HuH-7.5 (cell line): ENCODE results near the gene MUC12.
"Not testable (repeated sequence)": the region's sequence is repeated elsewhere in the genome, so short reads cannot be mapped to it uniquely, and the experiment has no call there.

Experiments used
- DNase-seq: peaks from one replicate; pipeline ENCODE4 v3.0.0; 2011; ENCODE audit warnings: low spot score

Gene MUC12, protein sequence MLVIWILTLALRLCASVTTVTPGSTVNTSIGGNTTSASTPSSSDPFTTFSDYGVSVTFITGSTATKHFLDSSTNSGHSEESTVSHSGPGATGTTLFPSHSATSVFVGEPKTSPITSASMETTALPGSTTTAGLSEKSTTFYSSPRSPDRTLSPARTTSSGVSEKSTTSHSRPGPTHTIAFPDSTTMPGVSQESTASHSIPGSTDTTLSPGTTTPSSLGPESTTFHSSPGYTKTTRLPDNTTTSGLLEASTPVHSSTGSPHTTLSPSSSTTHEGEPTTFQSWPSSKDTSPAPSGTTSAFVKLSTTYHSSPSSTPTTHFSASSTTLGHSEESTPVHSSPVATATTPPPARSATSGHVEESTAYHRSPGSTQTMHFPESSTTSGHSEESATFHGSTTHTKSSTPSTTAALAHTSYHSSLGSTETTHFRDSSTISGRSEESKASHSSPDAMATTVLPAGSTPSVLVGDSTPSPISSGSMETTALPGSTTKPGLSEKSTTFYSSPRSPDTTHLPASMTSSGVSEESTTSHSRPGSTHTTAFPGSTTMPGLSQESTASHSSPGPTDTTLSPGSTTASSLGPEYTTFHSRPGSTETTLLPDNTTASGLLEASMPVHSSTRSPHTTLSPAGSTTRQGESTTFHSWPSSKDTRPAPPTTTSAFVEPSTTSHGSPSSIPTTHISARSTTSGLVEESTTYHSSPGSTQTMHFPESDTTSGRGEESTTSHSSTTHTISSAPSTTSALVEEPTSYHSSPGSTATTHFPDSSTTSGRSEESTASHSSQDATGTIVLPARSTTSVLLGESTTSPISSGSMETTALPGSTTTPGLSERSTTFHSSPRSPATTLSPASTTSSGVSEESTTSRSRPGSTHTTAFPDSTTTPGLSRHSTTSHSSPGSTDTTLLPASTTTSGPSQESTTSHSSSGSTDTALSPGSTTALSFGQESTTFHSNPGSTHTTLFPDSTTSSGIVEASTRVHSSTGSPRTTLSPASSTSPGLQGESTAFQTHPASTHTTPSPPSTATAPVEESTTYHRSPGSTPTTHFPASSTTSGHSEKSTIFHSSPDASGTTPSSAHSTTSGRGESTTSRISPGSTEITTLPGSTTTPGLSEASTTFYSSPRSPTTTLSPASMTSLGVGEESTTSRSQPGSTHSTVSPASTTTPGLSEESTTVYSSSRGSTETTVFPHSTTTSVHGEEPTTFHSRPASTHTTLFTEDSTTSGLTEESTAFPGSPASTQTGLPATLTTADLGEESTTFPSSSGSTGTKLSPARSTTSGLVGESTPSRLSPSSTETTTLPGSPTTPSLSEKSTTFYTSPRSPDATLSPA (N-terminal part only)

DNA sequence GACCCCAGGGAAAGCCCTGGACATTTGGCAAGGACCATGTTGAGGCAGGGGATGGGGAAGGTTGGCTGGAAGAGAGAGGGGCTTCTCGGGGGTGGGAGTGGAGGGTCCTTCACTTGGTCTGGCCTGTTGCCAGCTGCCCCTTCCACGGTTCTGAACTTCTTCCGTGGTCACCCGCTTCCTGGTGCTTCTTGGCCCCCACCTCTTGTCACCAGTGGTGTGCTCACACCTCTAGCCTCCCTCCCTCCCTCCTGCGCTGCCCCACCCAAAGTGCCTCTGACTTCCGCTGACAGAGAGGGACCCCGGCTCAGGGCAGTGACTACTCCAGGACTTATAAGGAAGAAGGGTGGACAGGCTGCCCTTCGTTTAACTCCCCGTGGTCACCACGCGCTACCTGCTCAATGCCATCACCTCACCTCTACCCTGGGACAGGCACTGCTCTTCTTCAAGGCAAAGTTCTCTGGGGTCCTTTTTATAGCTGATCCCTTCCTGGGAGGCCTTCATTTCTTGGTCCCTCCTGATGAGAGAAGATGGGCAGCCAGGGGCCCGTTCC lies at the start of gene MUC12:
TSS of gene MUC12 (plus strand) at position 500 of the 550 bp plus-strand sequence. CDS start 58 bp downstream, outside the sequence.
- DNase-seq: no peak

DNA sequence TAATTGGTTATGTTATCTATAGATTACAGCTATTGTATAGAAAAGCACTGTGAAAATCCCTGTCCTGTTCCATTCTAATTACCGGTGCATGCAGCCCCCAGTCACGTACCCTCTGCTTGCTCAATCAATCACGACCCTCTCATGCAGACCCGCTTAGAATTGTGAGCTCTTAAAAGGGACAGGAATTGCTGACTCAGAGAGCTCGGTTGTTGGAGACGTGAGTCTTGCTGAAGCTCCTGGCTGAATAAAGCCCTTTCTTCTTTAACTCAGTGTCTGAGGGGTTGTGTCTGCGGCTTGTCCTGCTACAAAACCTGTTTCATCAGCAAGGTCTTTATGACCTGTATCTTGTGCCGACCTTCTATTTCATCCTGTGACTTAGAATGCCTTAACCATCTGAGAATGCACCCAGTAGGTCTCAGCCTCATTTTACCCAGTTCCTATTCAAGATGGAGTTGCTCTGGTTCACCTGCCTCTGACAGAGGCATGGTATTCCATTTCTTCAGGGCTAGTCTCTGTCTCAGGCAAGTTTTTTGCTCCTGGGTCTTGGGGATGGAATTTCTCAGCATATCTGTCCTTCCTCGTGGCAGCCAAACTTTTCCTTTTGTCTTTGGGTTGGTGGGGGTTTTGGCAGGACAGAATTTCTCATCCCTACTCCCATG lies 49.5 kb upstream of the MUC12 start:
- DNase-seq: not testable (repeated sequence)

DNA sequence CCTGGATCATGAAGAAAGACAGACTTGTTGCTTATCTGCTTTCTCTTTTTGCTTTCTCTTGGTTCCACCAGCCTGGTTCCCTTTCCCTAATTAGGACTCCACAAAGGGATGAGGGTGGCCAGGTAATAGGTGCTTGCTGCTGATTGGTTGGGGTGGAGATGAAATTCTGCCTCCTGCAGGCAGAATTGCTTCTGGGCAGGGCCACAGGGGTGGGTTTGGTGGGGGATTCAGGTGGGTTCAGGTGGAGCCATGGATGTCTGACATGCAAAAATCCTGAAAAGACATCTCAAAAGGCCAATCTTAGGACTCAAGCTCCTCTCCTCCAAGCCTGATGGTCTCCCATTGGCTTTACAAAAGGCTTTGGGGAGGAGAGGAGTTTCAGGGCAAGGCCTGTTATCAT lies 48.3 kb upstream of the MUC12 start:
- no peak for DNase-seq

DNA sequence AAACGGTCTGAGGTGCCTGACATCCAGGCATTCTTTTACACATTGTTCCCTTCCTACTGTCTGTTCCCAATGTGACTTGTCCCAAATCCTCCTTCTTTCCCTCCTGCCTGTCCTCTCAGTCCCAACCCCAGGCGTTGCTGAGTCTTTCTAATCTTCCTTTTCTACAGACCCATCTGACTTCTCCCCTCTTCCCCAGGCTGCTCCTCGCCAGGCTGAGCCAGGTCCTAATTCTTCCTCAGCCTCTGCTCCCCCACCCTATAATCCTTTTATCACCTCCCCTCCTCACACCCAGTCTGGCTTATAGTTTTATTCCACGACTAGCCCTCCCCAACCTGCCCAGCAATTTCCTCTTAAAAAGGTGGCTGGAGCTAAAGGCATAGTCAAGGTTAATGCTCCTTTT lies 45.7 kb upstream of the MUC12 start:
- not testable (repeated sequence) for DNase-seq

DNA sequence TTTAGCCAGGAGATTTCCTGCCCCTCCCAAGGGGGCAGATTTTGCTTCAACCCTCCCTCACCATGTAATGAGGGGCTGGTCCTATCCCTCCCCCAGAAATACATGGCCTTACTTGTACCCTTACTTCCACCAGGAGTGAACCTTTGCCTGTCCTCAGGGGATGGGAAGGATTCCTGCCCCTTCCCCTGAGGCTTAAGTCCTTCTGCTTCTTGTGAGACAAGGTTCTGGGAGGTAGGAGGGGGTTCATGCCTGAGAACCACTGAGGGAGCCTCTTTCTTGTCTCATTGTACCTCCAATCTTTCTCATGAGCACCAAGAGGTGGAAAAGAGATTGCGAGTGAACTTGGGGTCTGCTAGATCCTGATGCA lies 39.6 kb upstream of the MUC12 start:
- DNase-seq: no peak

DNA sequence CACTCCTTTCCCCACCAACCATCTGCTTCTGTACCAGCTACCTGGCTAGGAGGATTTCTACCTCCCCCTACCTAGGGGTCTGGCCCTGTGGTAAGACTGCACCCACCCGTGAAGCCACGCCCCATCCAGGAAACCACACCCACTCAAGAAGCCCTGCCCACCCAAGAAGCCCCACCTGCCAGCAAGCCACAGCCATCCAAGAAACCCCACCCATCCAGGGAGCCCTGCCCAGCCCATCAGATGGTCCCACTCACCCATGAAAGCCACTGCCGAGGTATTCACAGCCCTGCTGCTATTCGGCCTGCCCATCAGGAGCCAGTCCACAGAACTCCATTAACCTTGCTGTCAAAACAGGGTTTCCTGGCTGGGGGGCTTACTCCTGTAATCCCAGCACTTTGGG lies 35.6 kb upstream of the MUC12 start:
- no peak for DNase-seq

DNA sequence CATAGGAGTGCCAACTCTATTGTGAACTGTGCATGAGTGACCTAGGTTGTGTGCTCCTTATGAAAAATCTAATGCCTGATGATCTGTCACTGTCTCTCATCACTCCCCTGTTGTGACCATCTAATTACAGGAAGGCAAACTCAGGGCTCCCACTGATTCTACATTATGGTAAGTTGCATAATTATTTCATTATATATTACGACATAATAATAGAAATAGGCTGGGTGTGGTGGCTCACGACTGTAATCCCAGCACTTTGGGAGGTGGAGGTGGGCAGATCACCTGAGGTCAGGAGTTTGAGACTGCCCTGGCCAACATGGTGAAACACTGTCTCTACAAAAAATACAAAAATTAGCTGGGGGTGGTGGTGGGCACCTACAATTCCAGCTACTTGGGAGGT lies 34.0 kb upstream of the MUC12 start:
- DNase-seq: not testable (repeated sequence)

DNA sequence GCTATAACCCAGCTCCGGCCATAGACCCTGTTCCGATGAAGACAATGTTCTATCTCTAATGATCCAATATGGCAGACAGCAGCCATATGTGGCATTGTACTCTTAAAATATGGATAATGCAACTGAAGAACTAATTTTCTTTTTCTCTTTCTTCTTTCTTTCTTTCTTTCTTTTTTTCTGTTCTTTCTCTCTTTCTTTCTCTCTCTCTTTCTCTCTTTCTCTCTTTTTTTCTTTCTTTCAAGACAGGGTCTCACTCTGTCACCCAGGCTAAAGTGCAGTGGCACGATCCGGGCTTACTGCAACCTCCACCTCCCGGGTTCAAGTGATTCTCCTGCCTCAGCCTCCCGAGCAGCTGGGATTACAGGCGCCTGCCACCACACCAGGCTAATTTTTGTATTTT lies 33.2 kb upstream of the MUC12 start:
- DNase-seq: not testable (repeated sequence)

DNA sequence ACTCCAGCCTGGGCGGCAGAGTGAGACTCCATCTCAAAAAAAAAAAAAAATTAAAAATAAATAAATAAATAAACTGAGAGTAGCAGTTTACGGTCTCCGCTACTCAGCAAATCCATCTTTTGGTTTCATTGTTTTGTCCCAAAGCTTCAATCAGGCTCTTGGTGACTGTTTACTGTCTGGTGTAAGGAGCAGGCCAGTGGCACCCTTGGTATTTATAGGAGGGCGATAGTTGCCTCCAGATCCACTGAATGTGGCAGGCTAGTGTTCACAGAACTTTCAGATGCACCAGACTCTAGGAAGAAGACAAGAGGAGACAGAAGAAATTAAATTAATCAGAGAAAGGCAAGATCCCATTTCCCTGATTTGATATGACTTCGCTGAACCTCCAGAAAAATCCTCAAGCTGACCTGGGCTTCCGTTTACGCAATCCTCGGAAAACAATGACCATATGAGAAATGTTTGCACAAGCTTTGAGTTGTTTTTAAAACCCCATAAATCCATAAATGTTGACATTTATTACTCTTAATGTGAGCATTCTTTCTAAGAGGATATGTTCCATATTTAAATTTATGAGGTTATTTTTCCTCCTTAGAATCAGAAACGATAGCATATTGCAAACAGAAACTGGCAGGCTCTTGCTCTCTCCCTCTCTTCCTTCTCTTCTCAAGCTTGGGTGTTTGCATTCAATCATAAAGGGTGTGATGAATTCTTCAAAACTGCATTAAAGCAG lies 27.2 kb upstream of the MUC12 start:
- no peak for DNase-seq

DNA sequence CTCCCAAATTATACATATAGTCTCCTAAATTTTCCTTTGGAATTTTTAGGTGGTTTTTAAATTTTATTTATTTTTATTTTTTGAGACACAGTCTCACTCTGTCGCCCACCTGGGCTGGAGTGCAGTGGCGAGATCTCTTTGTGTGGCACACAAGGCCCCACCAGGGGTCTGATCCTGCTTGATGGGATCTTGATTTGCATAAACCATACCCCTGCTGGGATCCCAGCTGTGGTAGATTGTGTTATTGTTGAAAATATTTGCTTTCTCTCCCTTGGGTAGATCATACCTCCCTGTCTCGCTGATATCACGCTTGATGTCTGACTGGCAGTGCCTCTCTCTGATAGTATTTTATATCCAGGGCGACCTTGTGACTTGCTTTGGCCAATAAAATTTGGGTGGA lies 25.7 kb upstream of the MUC12 start:
- no peak for DNase-seq

DNA sequence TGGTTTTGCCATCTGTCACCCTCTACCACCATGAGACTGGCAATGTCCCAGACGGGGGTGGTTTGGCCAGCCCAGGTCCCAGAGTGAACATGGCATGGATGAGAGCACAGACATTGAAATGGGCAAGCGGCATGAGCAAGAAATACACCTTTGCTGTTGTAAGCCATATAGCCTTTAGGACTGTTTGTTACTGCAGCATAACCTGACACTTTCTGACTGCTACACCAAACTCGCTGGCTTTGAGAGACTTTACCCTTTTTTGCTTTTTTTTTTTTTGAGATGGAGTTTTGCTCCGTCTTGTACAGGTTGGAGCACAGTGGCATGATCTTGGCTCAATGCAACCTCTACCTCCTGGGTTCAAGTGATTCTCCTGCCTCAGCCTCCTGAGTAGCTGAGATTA lies 25.2 kb upstream of the MUC12 start:
- DNase-seq: no peak

DNA sequence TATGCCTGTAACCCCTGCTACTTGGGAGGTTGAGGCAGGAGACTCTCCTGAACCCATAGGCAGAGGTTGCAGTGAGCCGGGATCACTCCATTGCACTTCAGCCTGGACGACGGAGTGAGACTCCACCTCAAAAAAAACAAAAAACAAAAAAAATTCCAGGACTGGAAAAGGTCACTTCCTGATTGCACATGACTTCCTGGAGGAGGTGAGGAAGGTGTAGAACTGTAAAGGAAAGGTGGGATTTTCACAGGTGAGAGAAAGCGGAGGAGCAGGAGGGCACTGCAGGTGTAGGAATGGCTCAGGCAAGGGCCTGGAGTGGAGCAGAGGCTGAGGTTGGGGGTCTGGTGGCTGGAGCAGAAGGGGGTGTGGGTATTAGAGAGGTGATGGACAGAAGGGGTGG lies 23.3 kb upstream of the MUC12 start:
- no peak for DNase-seq

DNA sequence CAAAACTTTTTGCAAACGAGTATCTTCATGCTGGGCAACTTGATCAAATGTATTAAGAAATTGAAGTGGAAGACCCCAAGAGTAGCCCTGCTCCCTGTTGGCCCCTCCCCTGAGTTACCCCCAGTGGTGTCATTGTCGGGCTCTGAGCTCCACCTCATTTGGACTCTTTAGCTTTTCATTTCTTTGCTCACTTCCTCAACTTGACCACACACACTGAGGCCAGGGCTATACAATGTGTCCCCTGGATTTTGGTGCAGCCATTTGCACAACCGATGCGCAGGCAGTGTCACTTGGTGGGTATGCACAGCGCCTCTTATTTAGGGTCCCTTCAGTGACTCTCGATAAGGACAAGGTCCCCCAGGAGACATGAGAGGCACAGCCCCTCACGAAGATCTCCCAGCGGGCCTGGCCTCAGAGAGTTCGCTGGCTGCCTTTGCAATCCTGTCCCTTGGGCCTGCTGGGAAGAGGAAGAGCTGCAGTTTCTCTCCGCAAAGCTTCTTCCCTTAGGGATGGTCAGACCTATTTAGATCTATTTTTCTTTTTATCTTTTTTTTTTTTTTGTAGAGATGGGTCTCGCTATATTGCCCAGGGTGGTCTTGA lies 22.5 kb upstream of the MUC12 start:
- DNase-seq: no peak

DNA sequence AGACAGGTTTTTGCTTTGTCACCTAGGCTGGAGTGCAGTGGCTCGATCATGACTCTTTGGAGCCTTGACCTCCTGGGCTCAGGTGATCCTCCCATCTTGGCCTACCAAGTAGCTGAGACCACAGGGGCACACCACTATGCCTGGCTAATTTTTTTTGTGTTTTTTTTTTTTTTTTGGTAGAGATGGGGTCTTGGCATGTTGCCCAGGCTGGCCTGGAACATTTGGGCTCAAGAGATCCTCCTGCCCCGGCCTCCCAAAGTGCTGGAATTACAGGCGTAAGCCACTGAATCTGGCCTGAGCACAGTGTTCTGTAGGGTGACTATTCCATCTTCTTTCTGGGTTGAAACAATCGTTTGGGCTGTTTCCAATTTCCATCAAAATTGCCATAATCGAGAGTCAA lies 21.6 kb upstream of the MUC12 start:
- no peak for DNase-seq

DNA sequence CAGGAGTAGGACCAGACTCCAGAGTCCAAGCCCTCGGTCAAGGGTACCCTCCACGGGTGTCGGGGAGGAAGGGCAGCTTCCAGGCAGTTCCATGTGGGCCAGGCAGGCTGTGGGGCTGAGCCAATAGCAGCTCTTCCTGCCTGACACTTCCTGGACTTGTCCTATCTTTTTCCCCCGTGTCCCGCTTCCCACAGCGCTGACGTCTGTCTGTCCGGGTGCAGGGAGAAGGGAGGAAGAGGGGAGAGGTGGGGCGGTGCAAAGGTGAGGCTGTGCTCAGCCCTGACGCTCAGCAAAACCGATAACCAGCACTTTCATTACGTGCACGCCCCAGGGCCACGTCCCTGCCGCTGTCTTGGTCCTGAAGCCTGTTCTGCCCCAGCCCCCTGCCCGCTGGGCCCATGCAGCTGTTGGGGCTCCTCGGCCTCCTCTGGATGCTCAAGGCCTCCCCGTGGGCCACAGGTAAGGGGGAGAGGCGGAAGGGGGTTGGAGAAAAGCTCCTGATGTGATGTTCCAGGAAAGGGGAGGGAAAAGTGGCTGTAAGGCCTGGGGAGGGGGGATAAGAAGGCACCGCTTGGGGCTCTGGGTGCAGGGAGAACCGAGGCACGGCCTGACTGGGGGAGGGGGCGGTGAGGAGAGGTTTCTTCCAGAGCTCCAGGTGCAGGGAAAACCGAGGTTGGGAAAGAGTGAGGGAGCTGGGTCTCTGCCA lies 20.0 kb upstream of the MUC12 start, which contains the start of gene MUC3A:
TSS of gene MUC3A (plus strand) at position 308 of the 706 bp plus-strand sequence. CDS start at position 399, 91 bp downstream.
- no peak for DNase-seq

DNA sequence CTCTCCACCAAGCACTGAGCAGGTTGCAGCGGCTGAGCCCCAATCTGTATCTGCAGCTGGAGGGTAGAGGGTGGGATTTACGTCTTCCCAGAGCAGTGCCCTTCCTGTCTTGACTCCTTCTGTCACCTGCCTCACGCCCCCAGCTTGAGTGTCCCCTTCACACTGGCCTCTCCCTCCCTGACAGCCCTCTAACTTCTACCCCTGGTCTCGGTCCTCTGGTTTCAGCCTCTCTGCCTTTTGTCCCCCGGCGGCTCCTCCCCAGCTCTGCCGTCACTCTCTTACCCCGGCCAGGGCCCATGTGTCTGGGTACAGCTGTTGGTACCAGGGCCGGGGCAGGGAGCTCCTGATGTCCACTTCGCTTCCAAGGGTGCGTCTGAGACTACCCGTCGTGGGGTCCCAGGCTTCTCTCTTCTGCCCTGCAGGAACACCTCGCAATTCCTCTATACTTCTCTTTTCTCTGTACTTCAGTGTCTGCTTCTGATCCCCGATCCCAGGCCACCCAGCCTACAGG lies 19.4 kb upstream of the MUC12 start:
- no peak for DNase-seq

DNA sequence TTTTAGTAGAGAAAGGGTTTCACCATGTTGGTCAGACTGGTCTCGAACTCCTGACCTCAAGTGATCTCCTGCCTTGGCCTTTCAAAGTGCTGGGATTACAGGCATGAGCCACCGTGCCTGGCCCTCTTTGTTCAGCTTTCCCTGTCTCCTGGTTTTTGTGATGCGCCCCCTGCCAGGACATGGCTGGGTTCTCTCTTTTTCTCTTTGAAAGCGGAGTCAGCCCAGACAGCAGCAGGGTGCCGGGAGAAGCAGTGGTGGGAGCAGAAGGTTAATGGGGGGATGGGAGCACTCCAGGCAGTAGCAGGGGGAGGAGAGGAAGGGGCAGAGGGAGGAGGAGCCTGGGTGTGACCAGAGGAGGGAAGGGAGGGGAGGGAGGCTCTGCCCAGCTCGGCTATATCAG lies 18.2 kb upstream of the MUC12 start:
- DNase-seq: no peak

DNA sequence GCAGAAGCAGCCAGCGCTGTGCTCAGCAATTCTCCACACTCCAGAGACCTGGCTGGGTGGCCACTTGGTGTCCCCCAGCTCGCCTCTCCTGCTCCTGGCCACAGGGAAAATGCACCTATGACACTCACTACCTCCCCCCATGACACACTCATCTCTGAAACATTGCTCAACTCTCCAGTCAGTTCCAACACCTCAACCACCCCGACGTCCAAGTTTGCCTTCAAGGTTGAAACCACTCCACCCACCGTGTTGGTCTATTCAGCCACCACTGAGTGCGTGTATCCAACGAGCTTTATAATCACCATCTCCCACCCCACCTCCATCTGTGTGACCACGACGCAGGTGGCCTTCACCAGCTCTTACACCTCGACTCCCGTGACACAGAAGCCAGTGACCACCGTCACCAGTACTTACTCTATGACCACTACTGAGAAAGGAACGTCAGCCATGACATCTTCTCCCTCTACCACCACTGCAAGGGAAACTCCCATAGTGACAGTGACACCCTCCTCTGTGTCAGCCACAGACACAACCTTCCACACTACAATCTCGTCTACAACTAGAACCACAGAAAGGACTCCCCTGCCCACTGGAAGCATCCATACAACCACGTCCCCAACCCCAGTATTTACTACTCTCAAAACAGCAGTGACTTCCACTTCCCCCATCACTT lies 17.3 kb upstream of the MUC12 start:
- DNase-seq: no peak

DNA sequence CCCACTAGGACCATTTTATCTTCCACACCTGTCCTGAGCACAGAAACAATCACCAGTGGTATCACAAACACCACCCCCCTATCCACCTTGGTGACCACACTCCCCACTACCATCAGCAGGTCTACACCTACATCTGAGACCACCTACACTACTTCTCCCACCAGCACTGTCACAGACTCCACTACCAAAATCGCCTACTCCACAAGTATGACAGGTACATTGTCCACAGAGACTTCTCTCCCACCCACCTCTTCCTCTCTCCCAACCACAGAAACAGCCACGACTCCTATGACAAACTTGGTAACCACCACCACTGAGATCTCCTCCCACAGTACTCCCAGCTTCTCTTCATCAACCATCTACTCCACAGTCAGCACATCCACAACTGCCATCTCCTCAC lies 16.7 kb upstream of the MUC12 start:
- no peak for DNase-seq
